Measurements from ENCODE around the gene GSAP.
A peak's percentile ranks its signal among the peaks of the same experiment; 100 is the strongest.

GSAP gene

GRCh38 chr7:77439572-77439971 is 23.4 kb upstream of the GSAP start:
- H3K27ac ChIP-seq (ENCODE audit: low read depth, low read length, severe bottlenecking) = no peak overlapping the region
- WGBS, 2 experiments (ENCODE audit: insufficient coverage in 2 of 2) = 58 to 80% methylated on average over 1 to 3 of the region's 5 CpGs

DNA sequence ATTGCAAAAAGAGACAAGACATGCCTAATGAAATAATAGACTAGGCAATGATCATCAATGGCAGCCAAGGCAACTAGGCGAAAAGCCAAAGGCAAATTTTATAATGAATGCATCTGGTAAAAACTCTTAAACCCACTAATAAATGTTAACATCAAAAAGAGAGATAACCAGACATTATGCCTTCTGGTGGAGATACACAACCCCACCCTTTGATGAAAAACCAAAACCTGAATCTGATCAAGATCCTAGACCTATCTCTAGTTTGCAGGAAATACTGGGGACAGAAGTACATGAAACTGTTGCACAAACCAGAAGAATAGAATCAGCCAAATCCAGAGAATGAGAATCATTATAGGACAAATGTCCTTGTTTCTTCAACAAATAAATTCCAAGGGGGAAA is 22.0 kb upstream of the GSAP start:
- Histone ChIP-seq H3K36me3 (ENCODE audit: control insufficient read depth, insufficient read depth, low read length) (no peaks in the 10 kb centered on the region), H3K4me1 (ENCODE audit: control insufficient read depth, insufficient read depth, low read length, poor library complexity, severe bottlenecking) (no peaks in the 10 kb centered on the region)
- WGBS, 2 experiments (ENCODE audit: insufficient coverage in 2 of 2) = 100% methylated on average over 1 of the region's 1 CpG; no CpG with 5 or more reads in 1 of the 2 experiments

More at GRCh38 chr7:77439572-77439971, 23.4 kb upstream of the GSAP start:
- Histone ChIP-seq H3K36me3 (ENCODE audit: control insufficient read depth, insufficient read depth, low read length) (no peaks in the 10 kb centered on the region), H3K4me1 (ENCODE audit: control insufficient read depth, insufficient read depth, low read length, poor library complexity, severe bottlenecking) (no peaks in the 10 kb centered on the region), H3K4me3 (ENCODE audit: extremely low read depth, insufficient read depth, low read length, poor library complexity, severe bottlenecking) (no peak overlapping the region), H3K9me3 (ENCODE audit: control insufficient read depth, low read length) (no peaks in the 10 kb centered on the region)

DNA sequence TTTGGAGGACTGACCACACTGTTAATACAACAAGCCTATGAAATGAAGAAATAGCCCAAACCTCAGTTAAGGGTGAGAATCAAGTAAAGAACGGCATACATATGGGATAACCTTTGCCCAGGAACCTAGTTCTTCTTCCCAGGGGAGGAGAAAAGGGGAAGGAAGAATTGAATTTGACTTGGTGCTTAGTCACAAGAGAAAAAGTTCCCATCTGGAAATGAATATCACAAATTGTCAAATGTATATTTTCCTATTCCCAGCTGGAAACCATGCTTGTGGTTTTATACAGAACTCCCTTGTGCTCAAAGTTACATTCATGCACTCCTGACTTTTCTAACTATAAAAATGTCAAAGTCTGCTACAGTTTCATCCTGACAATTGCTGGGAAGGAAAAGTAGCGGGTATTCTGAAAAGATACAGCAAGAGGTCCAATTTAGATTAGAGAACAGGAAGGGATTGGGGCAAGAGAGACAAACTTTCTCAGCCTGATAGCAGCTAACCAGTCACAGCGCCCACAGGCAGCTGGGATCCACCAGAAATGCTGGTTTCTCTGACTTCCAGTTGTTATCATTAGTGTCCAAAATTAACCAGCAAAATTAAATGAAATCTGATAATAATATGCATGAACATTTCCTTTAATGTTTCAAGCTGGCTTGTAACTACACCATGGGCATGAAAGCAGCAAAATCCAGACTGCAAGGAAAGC is 18.6 kb upstream of the GSAP start:
- H3K4me3 ChIP-seq (ENCODE audit: extremely low read depth, insufficient read depth, low read length, poor library complexity, severe bottlenecking) = no peak overlapping the region
- 88 to 92% methylated on average over 2 of the region's 3 CpGs for WGBS, 2 experiments (ENCODE audit: insufficient coverage in 2 of 2)
- peaks cover 8% of the 10 kb centered on the region for H3K4me1 ChIP-seq (ENCODE audit: control insufficient read depth, insufficient read depth, low read length, poor library complexity, severe bottlenecking)
- H3K27ac ChIP-seq (ENCODE audit: low read depth, low read length, severe bottlenecking) = no peak overlapping the region
- H3K9me3 ChIP-seq (ENCODE audit: control insufficient read depth, low read length) = no peaks in the 10 kb centered on the region
- no peaks in the 10 kb centered on the region for H3K36me3 ChIP-seq (ENCODE audit: control insufficient read depth, insufficient read depth, low read length)

More for the DNA sequence above, 22.0 kb upstream of the GSAP start:
- Histone ChIP-seq H3K27ac (ENCODE audit: low read depth, low read length, severe bottlenecking) (no peak overlapping the region), H3K9me3 (ENCODE audit: control insufficient read depth, low read length) (no peaks in the 10 kb centered on the region), H3K4me3 (ENCODE audit: extremely low read depth, insufficient read depth, low read length, poor library complexity, severe bottlenecking) (no peak overlapping the region)

DNA sequence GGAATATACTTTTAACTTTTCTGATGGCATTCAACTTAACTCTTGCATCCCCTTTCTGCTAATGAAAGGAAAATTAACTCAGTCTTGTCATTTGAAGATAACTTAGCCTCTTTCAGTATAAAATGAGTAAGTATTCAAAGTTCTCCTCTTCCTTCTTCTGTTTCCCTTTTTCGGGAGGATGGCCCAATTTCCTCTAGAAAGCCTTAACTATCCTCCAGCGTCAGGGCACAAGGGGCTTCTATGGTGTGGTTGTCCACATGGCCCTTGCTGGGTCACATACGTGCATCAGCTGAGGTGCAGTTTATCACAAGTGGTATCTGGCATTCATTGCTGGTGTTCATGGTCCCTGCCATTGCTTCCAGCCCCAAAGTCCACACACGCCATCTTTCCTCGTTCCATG is 17.8 kb upstream of the GSAP start:
- H3K27ac ChIP-seq (ENCODE audit: low read depth, low read length, severe bottlenecking) = no peak overlapping the region
- peaks cover 15% of the 10 kb centered on the region for H3K4me1 ChIP-seq (ENCODE audit: control insufficient read depth, insufficient read depth, low read length, poor library complexity, severe bottlenecking)
- H3K36me3 ChIP-seq (ENCODE audit: control insufficient read depth, insufficient read depth, low read length) = no peaks in the 10 kb centered on the region
- 90 to 94% methylated on average over 3 of the region's 5 CpGs for WGBS, 2 experiments (ENCODE audit: insufficient coverage in 2 of 2)
- H3K9me3 ChIP-seq (ENCODE audit: control insufficient read depth, low read length) = no peaks in the 10 kb centered on the region
- H3K4me3 ChIP-seq (ENCODE audit: extremely low read depth, insufficient read depth, low read length, poor library complexity, severe bottlenecking) = no peak overlapping the region

GRCh38 chr7:77430927-77431326 is 14.8 kb upstream of the GSAP start:
- Histone ChIP-seq H3K36me3 (ENCODE audit: control insufficient read depth, insufficient read depth, low read length) (no peaks in the 10 kb centered on the region), H3K4me3 (ENCODE audit: extremely low read depth, insufficient read depth, low read length, poor library complexity, severe bottlenecking) (no peak overlapping the region), H3K27ac (ENCODE audit: low read depth, low read length, severe bottlenecking) (no peak overlapping the region), H3K4me1 (ENCODE audit: control insufficient read depth, insufficient read depth, low read length, poor library complexity, severe bottlenecking) (peaks cover 40% of the 10 kb centered on the region), H3K9me3 (ENCODE audit: control insufficient read depth, low read length) (no peaks in the 10 kb centered on the region)
- 84 to 93% methylated on average over 5 to 7 of the region's 7 CpGs for WGBS, 2 experiments (ENCODE audit: insufficient coverage in 2 of 2)

- Histone ChIP-seq H3K4me3 (ENCODE audit: extremely low read depth, insufficient read depth, low read length, poor library complexity, severe bottlenecking) (no peak overlapping the region), H3K36me3 (ENCODE audit: control insufficient read depth, insufficient read depth, low read length) (no peaks in the 10 kb centered on the region), H3K27ac (ENCODE audit: low read depth, low read length, severe bottlenecking) (peak overlapping the region; percentile 96), H3K9me3 (ENCODE audit: control insufficient read depth, low read length) (no peaks in the 10 kb centered on the region), H3K4me1 (ENCODE audit: control insufficient read depth, insufficient read depth, low read length, poor library complexity, severe bottlenecking) (peaks cover 40% of the 10 kb centered on the region)
- 85 to 94% methylated on average over 7 to 10 of the region's 10 CpGs for WGBS, 2 experiments (ENCODE audit: insufficient coverage in 2 of 2)
Measured at GRCh38 chr7:77428777-77429231, 12.7 kb upstream of the GSAP start.

GRCh38 chr7:77427996-77428603 is 12.0 kb upstream of the GSAP start:
- Histone ChIP-seq H3K36me3 (ENCODE audit: control insufficient read depth, insufficient read depth, low read length) (no peaks in the 10 kb centered on the region), H3K9me3 (ENCODE audit: control insufficient read depth, low read length) (no peaks in the 10 kb centered on the region), H3K27ac (ENCODE audit: low read depth, low read length, severe bottlenecking) (peak overlapping the region; percentile 96), H3K4me3 (ENCODE audit: extremely low read depth, insufficient read depth, low read length, poor library complexity, severe bottlenecking) (no peak overlapping the region), H3K4me1 (ENCODE audit: control insufficient read depth, insufficient read depth, low read length, poor library complexity, severe bottlenecking) (peaks cover 40% of the 10 kb centered on the region)
- 69% methylated on average over 3 of the region's 5 CpGs; no CpG with 5 or more reads in 1 of the 2 experiments for WGBS, 2 experiments (ENCODE audit: insufficient coverage in 2 of 2)

- 16 to 42% methylated on average over 3 to 5 of the region's 5 CpGs for WGBS, 2 experiments (ENCODE audit: insufficient coverage in 2 of 2)
- Histone ChIP-seq H3K36me3 (ENCODE audit: control insufficient read depth, insufficient read depth, low read length) (no peaks in the 10 kb centered on the region), H3K27ac (ENCODE audit: low read depth, low read length, severe bottlenecking) (peak overlapping the region; percentile 96), H3K4me3 (ENCODE audit: extremely low read depth, insufficient read depth, low read length, poor library complexity, severe bottlenecking) (no peak overlapping the region), H3K4me1 (ENCODE audit: control insufficient read depth, insufficient read depth, low read length, poor library complexity, severe bottlenecking) (peaks cover 40% of the 10 kb centered on the region), H3K9me3 (ENCODE audit: control insufficient read depth, low read length) (no peaks in the 10 kb centered on the region)
Measured at GRCh38 chr7:77426521-77427051, 10.4 kb upstream of the GSAP start.

DNA sequence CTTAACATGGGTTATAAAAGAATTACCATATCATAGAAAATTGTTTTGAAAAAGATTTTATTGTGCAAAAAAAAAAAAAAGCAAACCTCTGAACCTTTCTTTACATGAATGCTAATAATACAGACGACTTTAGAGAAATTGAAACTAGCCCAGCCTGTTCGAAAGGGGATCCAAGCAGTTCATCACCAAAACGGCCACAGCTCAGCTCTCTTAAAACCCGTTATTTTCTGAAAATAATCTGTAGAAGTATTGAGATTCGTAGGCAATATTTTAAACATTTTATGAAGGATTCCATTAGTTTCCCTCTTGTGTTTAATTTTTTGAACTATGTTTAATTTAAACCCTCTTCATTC is 9.9 kb upstream of the GSAP start:
- Histone ChIP-seq H3K4me3 (ENCODE audit: extremely low read depth, insufficient read depth, low read length, poor library complexity, severe bottlenecking) (no peak overlapping the region), H3K27ac (ENCODE audit: low read depth, low read length, severe bottlenecking) (peak overlapping the region; percentile 96), H3K36me3 (ENCODE audit: control insufficient read depth, insufficient read depth, low read length) (no peaks in the 10 kb centered on the region), H3K9me3 (ENCODE audit: control insufficient read depth, low read length) (no peaks in the 10 kb centered on the region), H3K4me1 (ENCODE audit: control insufficient read depth, insufficient read depth, low read length, poor library complexity, severe bottlenecking) (peaks cover 37% of the 10 kb centered on the region)
- no CpG with 5 or more reads among the region's 5 CpGs for WGBS, 2 experiments (ENCODE audit: insufficient coverage in 2 of 2)

GRCh38 chr7:77425101-77426051 is 9.2 kb upstream of the GSAP start:
- Histone ChIP-seq H3K4me3 (ENCODE audit: extremely low read depth, insufficient read depth, low read length, poor library complexity, severe bottlenecking) (no peak overlapping the region), H3K27ac (ENCODE audit: low read depth, low read length, severe bottlenecking) (peak overlapping the region; percentile 96), H3K9me3 (ENCODE audit: control insufficient read depth, low read length) (no peaks in the 10 kb centered on the region), H3K36me3 (ENCODE audit: control insufficient read depth, insufficient read depth, low read length) (no peaks in the 10 kb centered on the region), H3K4me1 (ENCODE audit: control insufficient read depth, insufficient read depth, low read length, poor library complexity, severe bottlenecking) (peaks cover 35% of the 10 kb centered on the region)
- WGBS, 2 experiments (ENCODE audit: insufficient coverage in 2 of 2) = 3 to 21% methylated on average over 4 to 6 of the region's 10 CpGs

Data from mesodermal cell (in vitro differentiated cells).